Trophoblast cell (in vitro differentiated cells and primary cell): Measurements from ENCODE around the gene FUT8.

Experiments used
- DNase-seq, 2 donors: peaks; one replicate each; pipeline ENCODE4 v3.0.0-alpha.2; 2016
- H2AFZ ChIP-seq: 2 replicates; pipeline ENCODE4 v1.6.1; 2013; ENCODE audit warnings: low read length, moderate library complexity, mild to moderate bottlenecking; ENCODE audit not compliant: insufficient read depth, poor library complexity
- H2AK5ac ChIP-seq: 2 replicates; pipeline ENCODE4 v1.6.1; 2013; ENCODE audit warnings: mild to moderate bottlenecking, low read length
- H2BK120ac ChIP-seq: 2 replicates; pipeline ENCODE4 v1.6.1; 2013; ENCODE audit warnings: low read length, mild to moderate bottlenecking, moderate library complexity; ENCODE audit not compliant: insufficient read depth, poor library complexity
- H2BK12ac ChIP-seq: 2 replicates; pipeline ENCODE4 v1.6.1; 2013; ENCODE audit warnings: mild to moderate bottlenecking, low read length, moderate library complexity
- H2BK5ac ChIP-seq: 2 replicates; pipeline ENCODE4 v1.6.1; 2013; ENCODE audit warnings: low read length, low read depth, moderate library complexity, mild to moderate bottlenecking; ENCODE audit not compliant: poor library complexity
- H3K14ac ChIP-seq: 2 replicates; pipeline ENCODE4 v1.6.1; 2013; ENCODE audit warnings: mild to moderate bottlenecking, low read length
- H3K18ac ChIP-seq: 2 replicates; pipeline ENCODE4 v1.6.1; 2013; ENCODE audit warnings: mild to moderate bottlenecking, low read length
- H3K23ac ChIP-seq: 2 replicates; pipeline ENCODE4 v1.6.1; 2013; ENCODE audit warnings: low read length
- H3K27ac ChIP-seq: 2 replicates; pipeline ENCODE4 v1.5.1; 2013; ENCODE audit warnings: low read depth, mild to moderate bottlenecking, inconsistent platforms, low read length, moderate library complexity
- H3K27me3 ChIP-seq: 2 replicates; pipeline ENCODE4 v1.6.1; 2013; ENCODE audit warnings: inconsistent platforms, mild to moderate bottlenecking, low read length, moderate library complexity; ENCODE audit not compliant: insufficient read depth
- H3K36me3 ChIP-seq, 2 experiments: 1 replicate in 1 of 2; 2 replicates in 1 of 2; pipeline ENCODE4 v1.6.1; 2013; ENCODE audit warnings: low read length in 2 of 2, mild to moderate bottlenecking in 2 of 2, moderate library complexity in 1 of 2; ENCODE audit not compliant: insufficient read depth in 2 of 2, control insufficient read depth in 1 of 2
- H3K4ac ChIP-seq: 2 replicates; pipeline ENCODE4 v1.6.1; 2013; ENCODE audit warnings: low read depth, mild to moderate bottlenecking, low read length, moderate library complexity
- H3K4me1 ChIP-seq, 2 experiments: 1 replicate in 1 of 2; 2 replicates in 1 of 2; pipeline ENCODE4 v1.6.1; 2013; ENCODE audit warnings: low read length in 2 of 2, mild to moderate bottlenecking in 2 of 2, moderate library complexity in 1 of 2; ENCODE audit not compliant: insufficient read depth in 2 of 2, control insufficient read depth in 1 of 2
- H3K4me2 ChIP-seq: 2 replicates; pipeline ENCODE4 v1.6.1; 2013; ENCODE audit warnings: inconsistent platforms, mild to moderate bottlenecking, low read length, moderate library complexity
- H3K4me3 ChIP-seq: 2 replicates; pipeline ENCODE4 v1.5.1; 2013; ENCODE audit warnings: mild to moderate bottlenecking, low read depth, low read length, inconsistent platforms
- H3K79me1 ChIP-seq: one replicate; pipeline ENCODE4 v1.6.1; 2013; ENCODE audit warnings: low read length
- H3K79me2 ChIP-seq: 2 replicates; pipeline ENCODE4 v1.6.1; 2013; ENCODE audit warnings: low read length, mild to moderate bottlenecking; ENCODE audit not compliant: control insufficient read depth, insufficient read depth, poor library complexity
- H3K9ac ChIP-seq: 2 replicates; pipeline ENCODE4 v1.6.1; 2013; ENCODE audit warnings: mild to moderate bottlenecking, low read length
- H3K9me3 ChIP-seq: 2 replicates; pipeline ENCODE4 v1.6.1; 2013; ENCODE audit warnings: low read depth, mild to moderate bottlenecking, control low read depth, inconsistent platforms, low read length; ENCODE audit not compliant: insufficient read depth
- H4K12ac ChIP-seq: 2 replicates; pipeline ENCODE4 v1.6.1; 2013; ENCODE audit warnings: low read depth, mild to moderate bottlenecking, low read length, moderate library complexity
- H4K8ac ChIP-seq: 2 replicates; pipeline ENCODE4 v1.6.1; 2013; ENCODE audit warnings: low read depth, mild to moderate bottlenecking, low read length, moderate library complexity
- H4K91ac ChIP-seq: one replicate; pipeline ENCODE4 v1.6.1; 2013; ENCODE audit warnings: low read depth, mild to moderate bottlenecking, low read length, moderate library complexity
- WGBS: extraction: QIAGEN DNeasy Blood & Tissue Kit; methylation state at CpG from one replicate; pipeline ENCODE4 v1.1.7; 2013; ENCODE audit warnings: missing lambda C conversion rate; ENCODE audit not compliant: insufficient read length, insufficient coverage; ENCODE audit errors: extremely low coverage; 5-methylcytosine and 5-hydroxymethylcytosine counted together

Gene FUT8

DNA sequence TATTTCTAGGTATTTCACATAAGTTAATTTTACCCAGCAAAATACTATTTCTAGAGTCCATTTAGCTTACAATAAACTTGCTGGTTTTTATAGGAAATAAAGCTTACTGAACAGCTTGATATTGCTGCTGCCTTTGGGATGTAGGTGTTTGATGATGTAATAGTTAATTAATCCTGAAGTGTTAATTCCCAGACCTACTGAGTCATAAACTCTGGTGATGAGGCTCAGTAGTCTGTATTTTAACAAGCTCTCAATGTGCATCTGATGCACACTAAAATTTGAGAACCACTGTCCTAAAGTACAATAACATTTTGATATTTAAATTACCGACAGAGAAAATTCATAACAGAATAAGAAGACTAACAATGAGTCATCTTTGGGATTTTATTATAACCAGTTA, 168.4 kb downstream of the FUT8 start:
- no peak overlapping the region for H3K27ac ChIP-seq
- no peak overlapping the region for H4K12ac ChIP-seq
- no peak for DNase-seq
- no peak overlapping the region for H3K4me3 ChIP-seq
- no peak overlapping the region for H3K4ac ChIP-seq
- no peak overlapping the region for H2AK5ac ChIP-seq
- WGBS = no CpG with 5 or more reads among the region's 1 CpG
- no peaks in the 10 kb centered on the region for H3K9me3 ChIP-seq
- no peak overlapping the region for H3K18ac ChIP-seq
- no peak overlapping the region for H4K8ac ChIP-seq
- no peak overlapping the region for H2BK5ac ChIP-seq
- H3K79me2 ChIP-seq = no peaks in the 10 kb centered on the region
- no peak overlapping the region for H3K23ac ChIP-seq
- H3K14ac ChIP-seq = no peak overlapping the region
- H2AFZ ChIP-seq = no peak overlapping the region
- H3K9ac ChIP-seq = no peak overlapping the region
- no peaks in the 10 kb centered on the region for H3K4me1 ChIP-seq
- no peak overlapping the region for H3K4me2 ChIP-seq
- no peak overlapping the region for H4K91ac ChIP-seq
- no peak overlapping the region for H2BK12ac ChIP-seq
- H3K36me3 ChIP-seq = no peaks in the 10 kb centered on the region
- H3K79me1 ChIP-seq = no peaks in the 10 kb centered on the region
- H3K27me3 ChIP-seq = no peaks in the 10 kb centered on the region
- no peak overlapping the region for H2BK120ac ChIP-seq

DNA sequence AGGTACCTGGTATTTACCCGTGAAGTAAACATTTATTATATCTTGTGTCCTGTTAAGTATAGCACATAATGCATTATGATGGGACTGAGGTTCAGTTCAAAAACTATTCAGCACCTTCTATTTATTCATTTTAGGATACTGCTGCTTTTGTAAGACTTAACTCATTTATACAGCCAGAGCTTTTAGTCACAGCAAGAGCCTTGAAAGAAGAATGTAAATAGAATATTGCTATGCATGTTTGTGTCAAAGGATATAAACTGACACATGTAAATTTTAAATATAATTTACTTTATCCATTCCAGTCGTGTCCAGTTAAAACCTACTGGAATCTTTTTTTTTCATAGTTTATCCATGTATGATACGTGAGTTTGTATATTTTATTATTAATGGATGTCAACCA, 168.8 kb downstream of the FUT8 start:
- no peaks in the 10 kb centered on the region for H3K4me1 ChIP-seq
- no peak overlapping the region for H3K4me3 ChIP-seq
- no peak overlapping the region for H4K8ac ChIP-seq
- no peaks in the 10 kb centered on the region for H3K36me3 ChIP-seq
- no peak overlapping the region for H3K9ac ChIP-seq
- H3K79me2 ChIP-seq = no peaks in the 10 kb centered on the region
- WGBS = no CpG with 5 or more reads among the region's 3 CpGs
- no peaks in the 10 kb centered on the region for H3K79me1 ChIP-seq
- no peaks in the 10 kb centered on the region for H3K9me3 ChIP-seq
- H2AK5ac ChIP-seq = no peak overlapping the region
- H2BK120ac ChIP-seq = no peak overlapping the region
- no peak overlapping the region for H4K12ac ChIP-seq
- no peaks in the 10 kb centered on the region for H3K27me3 ChIP-seq
- no peak overlapping the region for H2BK5ac ChIP-seq
- no peak overlapping the region for H3K18ac ChIP-seq
- H3K4me2 ChIP-seq = no peak overlapping the region
- no peak for DNase-seq
- no peak overlapping the region for H2BK12ac ChIP-seq
- no peak overlapping the region for H3K27ac ChIP-seq
- no peak overlapping the region for H3K23ac ChIP-seq
- no peak overlapping the region for H4K91ac ChIP-seq
- no peak overlapping the region for H2AFZ ChIP-seq
- no peak overlapping the region for H3K14ac ChIP-seq
- no peak overlapping the region for H3K4ac ChIP-seq

DNA sequence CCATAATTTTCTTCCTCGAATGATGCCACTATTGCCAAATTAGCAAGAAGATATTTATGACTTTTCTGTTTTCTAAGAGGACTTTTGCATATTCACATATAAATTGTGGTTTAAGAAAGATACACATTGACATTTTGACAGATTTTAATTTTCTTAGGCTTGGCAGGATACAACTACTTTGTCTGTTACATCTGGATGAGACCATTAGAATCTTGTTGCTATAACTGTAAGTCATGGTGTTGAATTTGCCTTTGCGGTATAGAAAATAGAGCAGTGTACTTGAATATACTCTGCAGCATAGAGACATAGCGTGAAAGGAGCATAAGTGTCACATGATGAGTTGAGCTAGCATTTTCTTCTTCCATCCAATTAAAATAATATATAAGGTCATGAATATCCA, 169.3 kb downstream of the FUT8 start:
- Histone ChIP-seq H2BK12ac (no peak overlapping the region), H2AFZ (no peak overlapping the region), H3K79me1 (no peaks in the 10 kb centered on the region), H3K18ac (no peak overlapping the region), H3K27ac (no peak overlapping the region), H3K4me2 (no peak overlapping the region), H3K4me3 (no peak overlapping the region), H3K4me1 (no peaks in the 10 kb centered on the region), H3K27me3 (no peaks in the 10 kb centered on the region), H2BK5ac (no peak overlapping the region), H3K4ac (no peak overlapping the region), H2BK120ac (no peak overlapping the region), H3K14ac (no peak overlapping the region), H3K9me3 (no peaks in the 10 kb centered on the region), H4K12ac (no peak overlapping the region), H3K9ac (no peak overlapping the region), H4K91ac (no peak overlapping the region), H3K79me2 (no peaks in the 10 kb centered on the region), H3K23ac (no peak overlapping the region), H4K8ac (no peak overlapping the region), H2AK5ac (no peak overlapping the region), H3K36me3 (no peaks in the 10 kb centered on the region)
- no CpG with 5 or more reads among the region's 3 CpGs for WGBS
- no peak for DNase-seq

DNA sequence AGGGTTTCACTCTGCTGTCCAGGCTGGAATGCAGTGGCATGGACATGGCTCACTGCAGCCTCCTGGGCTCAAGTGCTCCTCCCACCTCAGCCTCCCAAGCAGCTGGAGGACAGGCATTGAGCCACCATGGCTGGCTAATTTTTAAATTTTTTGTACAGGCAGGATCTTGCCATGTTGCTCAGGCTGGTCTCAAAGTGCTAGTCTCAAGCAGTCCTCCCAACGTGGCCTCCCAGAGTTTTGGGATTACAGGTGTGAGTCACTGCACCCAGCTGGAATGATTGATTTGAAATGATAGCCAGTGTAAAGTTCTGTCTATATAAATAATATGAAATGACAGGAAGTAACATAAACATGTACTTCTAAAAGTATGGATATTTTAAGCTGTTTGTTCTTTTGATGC, 172.7 kb downstream of the FUT8 start:
- Histone ChIP-seq H3K4ac (no peak overlapping the region), H4K12ac (no peak overlapping the region), H2AFZ (no peak overlapping the region), H2BK5ac (no peak overlapping the region), H4K8ac (peak overlapping the region; percentile 38), H2AK5ac (no peak overlapping the region), H3K27me3 (no peaks in the 10 kb centered on the region), H2BK12ac (no peak overlapping the region), H3K4me2 (no peak overlapping the region), H3K79me1 (no peaks in the 10 kb centered on the region), H3K23ac (no peak overlapping the region), H3K79me2 (no peaks in the 10 kb centered on the region), H4K91ac (peak overlapping the region; percentile 6), H3K36me3 (no peaks in the 10 kb centered on the region), H3K4me3 (no peak overlapping the region), H3K14ac (no peak overlapping the region), H3K18ac (no peak overlapping the region), H3K9ac (no peak overlapping the region), H2BK120ac (no peak overlapping the region), H3K27ac (no peak overlapping the region), H3K9me3 (no peaks in the 10 kb centered on the region), H3K4me1 (no peaks in the 10 kb centered on the region)
- DNase-seq = no peak
- no CpG with 5 or more reads among the region's 1 CpG for WGBS
